GM23248 (cell line): ENCODE measurements around the gene ZNF385B. TPM values are rescaled to one million over a fixed set of nuclear protein-coding genes. Genes with fewer than 3 reads are reported as not detected.

Experiments
- DNase-seq: peaks from one replicate; pipeline ENCODE4 v3.0.0-alpha.2; 2015
- H2AFZ ChIP-seq: fragments of 200-600 bp; sonication (generic); 2 replicates; pipeline ENCODE4 v1.6.1; 2016; ENCODE audit warnings: antibody characterized with exemption
- H3F3A ChIP-seq: fragments of 200-600 bp; sonication (generic); 2 replicates; pipeline ENCODE4 v1.6.1; 2016; ENCODE audit warnings: mild to moderate bottlenecking, antibody characterized with exemption, mixed run types; ENCODE audit not compliant: insufficient read depth
- H3K27ac ChIP-seq: fragments of 200-600 bp; sonication (generic); 2 replicates; pipeline ENCODE4 v1.5.1; 2016; ENCODE audit warnings: mild to moderate bottlenecking
- H3K27me3 ChIP-seq: fragments of 200-600 bp; sonication (generic); replicated peaks from 2 replicates; pipeline ENCODE4 v1.6.1; 2016; ENCODE audit warnings: mild to moderate bottlenecking; ENCODE audit not compliant: insufficient read depth
- H3K36me3 ChIP-seq: fragments of 200-600 bp; sonication (generic); 2 replicates; pipeline ENCODE4 v1.6.1; 2016; ENCODE audit warnings: low read depth, mild to moderate bottlenecking
- H3K4me1 ChIP-seq: fragments of 200-600 bp; sonication (generic); 2 replicates; pipeline ENCODE4 v1.6.1; 2016; ENCODE audit warnings: mild to moderate bottlenecking; ENCODE audit not compliant: insufficient read depth
- H3K4me2 ChIP-seq: fragments of 200-600 bp; sonication (generic); one replicate; pipeline ENCODE4 v1.6.1; 2016; ENCODE audit warnings: mild to moderate bottlenecking; ENCODE audit not compliant: unreplicated experiment
- H3K4me3 ChIP-seq: fragments of 200-600 bp; sonication (generic); 2 replicates; pipeline ENCODE4 v1.5.1; 2016; ENCODE audit warnings: mild to moderate bottlenecking
- H3K79me2 ChIP-seq: fragments of 200-600 bp; sonication (generic); 2 replicates; pipeline ENCODE4 v1.6.1; 2016; ENCODE audit warnings: mild to moderate bottlenecking; ENCODE audit not compliant: insufficient read depth
- H3K9ac ChIP-seq: fragments of 200-600 bp; sonication (generic); 2 replicates; pipeline ENCODE4 v1.6.1; 2016; ENCODE audit warnings: mild to moderate bottlenecking
- H3K9me2 ChIP-seq: fragments of 200-600 bp; sonication (generic); 2 replicates; pipeline ENCODE4 v1.6.1; 2016; ENCODE audit warnings: mixed run types, mild to moderate bottlenecking, moderate library complexity; ENCODE audit not compliant: insufficient read depth
- H3K9me3 ChIP-seq: fragments of 200-600 bp; sonication (generic); one replicate; pipeline ENCODE4 v1.6.1; 2017; ENCODE audit warnings: low read depth
- H4K20me1 ChIP-seq: fragments of 200-600 bp; sonication (generic); 2 replicates; pipeline ENCODE4 v1.6.0; 2016; ENCODE audit not compliant: insufficient read depth
- EZH2 ChIP-seq: fragments of 200-600 bp; sonication (generic); IDR thresholded peaks from 2 replicates; pipeline ENCODE4 v1.6.1; 2018; ENCODE audit warnings: antibody characterized with exemption, mild to moderate bottlenecking; ENCODE audit not compliant: insufficient read depth, poor library complexity, severe bottlenecking
- EZH2phosphoT487 ChIP-seq: fragments of 200-600 bp; sonication (generic); IDR thresholded peaks from 2 replicates; pipeline ENCODE4 v1.6.1; 2018; ENCODE audit warnings: antibody characterized with exemption, moderate library complexity, mild to moderate bottlenecking, low read depth; ENCODE audit not compliant: insufficient read depth
- WGBS, 2 experiments: methylation state at CpG; one replicate each; pipeline ENCODE4 v1.1.6; 2015 to 2017; ENCODE audit warnings: low lambda C conversion rate in 2 of 2, low coverage in 1 of 2; ENCODE audit errors: missing lambda C conversion rate in 2 of 2; 5-methylcytosine and 5-hydroxymethylcytosine counted together
- in situ Hi-C: fragments of 300-500 bp; cut with MboI; formaldehyde crosslinking; loops from 2 replicates; pipeline ENCODE4 v1.15.0; 2020
- polyA plus RNA-seq: library from polyadenylated mRNA; unstranded; fragments of >200 nt; fragmentation: Nextera tagmentation; extraction: Ambion mirVana; gene quantifications from 2 replicates; pipeline ENCODE4 v1.2.1, GENCODE V29; 2016
- total RNA-seq: library from RNA; depleted of rRNA; stranded (reverse); fragments of >200 nt; shearing (Covaris generic); gene quantifications from 2 replicates; pipeline ENCODE4 v1.2.3, GENCODE V29; 2014

Gene ZNF385B
- total and polyA plus RNA-seq, 2 experiments from 2014 or later, result 0.30 TPM; not detected in 1

- Histone ChIP-seq H3K9me3 (no peaks in the 10 kb centered on the region), H3K9me2 (0 out of 2 replicates have a peak, but pooled peaks cover 7% of the 10 kb centered on the region), H3K4me1 (peaks cover 11% of the 10 kb centered on the region; the same call in 1 of the 2 replicates), H3K27me3 (no peaks in the 10 kb centered on the region), H3K79me2 (no peaks in the 10 kb centered on the region), H3K36me3 (no peaks in the 10 kb centered on the region), H3K4me3 (no peak overlapping the region), H3F3A (no peaks in the 10 kb centered on the region), H4K20me1 (no peaks in the 10 kb centered on the region), H3K9ac (no peak overlapping the region), H2AFZ (no peak overlapping the region), H3K4me2 (no peak overlapping the region), H3K27ac (no peak overlapping the region)
- in situ Hi-C loops, result no loop called here
- no peak for DNase-seq
- WGBS, 2 experiments, result 83 to 94% methylated on average over 1 of the region's 1 CpG
- TF ChIP-seq EZH2phosphoT487 (no peak), EZH2 (no peak)
These were observed 322.3 kb downstream of the ZNF385B start for GRCh38 chr2:179539124-179539511.

- peaks cover 11% of the 10 kb centered on the region; the same call in 1 of the 2 replicates for H3K4me1 ChIP-seq
- H3K36me3 ChIP-seq, result no peaks in the 10 kb centered on the region
- DNase-seq, result peak; percentile 23
- 19 to 24% methylated on average over 1 of the region's 1 CpG for WGBS, 2 experiments
- H3K79me2 ChIP-seq, result no peaks in the 10 kb centered on the region
- no peaks in the 10 kb centered on the region for H3K9me3 ChIP-seq
- in situ Hi-C loops, result no loop called here
- H3K27ac ChIP-seq, result no peak overlapping the region
- no peak overlapping the region for H3K4me3 ChIP-seq
- H4K20me1 ChIP-seq, result no peaks in the 10 kb centered on the region
- 0 out of 2 replicates have a peak, but pooled peaks cover 7% of the 10 kb centered on the region for H3K9me2 ChIP-seq
- H3F3A ChIP-seq, result no peaks in the 10 kb centered on the region
- no peak for TF ChIP-seq EZH2
- TF ChIP-seq EZH2phosphoT487, result no peak
- no peak overlapping the region for H3K9ac ChIP-seq
- no peak overlapping the region for H3K4me2 ChIP-seq
- H2AFZ ChIP-seq, result no peak overlapping the region
- no peaks in the 10 kb centered on the region for H3K27me3 ChIP-seq
These were observed 322.8 kb downstream of the ZNF385B start for GRCh38 chr2:179538406-179539123.

GRCh38 chr2:179536185-179536584 is 325.2 kb downstream of the ZNF385B start:
- Histone ChIP-seq H3K9ac (no peak overlapping the region), H3K4me3 (no peak overlapping the region), H3K9me2 (0 out of 2 replicates have a peak, but pooled peaks cover 7% of the 10 kb centered on the region), H4K20me1 (no peaks in the 10 kb centered on the region), H2AFZ (no peak overlapping the region), H3F3A (no peaks in the 10 kb centered on the region), H3K27ac (no peak overlapping the region), H3K36me3 (no peaks in the 10 kb centered on the region), H3K79me2 (no peaks in the 10 kb centered on the region), H3K27me3 (no peaks in the 10 kb centered on the region), H3K4me1 (peaks cover 11% of the 10 kb centered on the region; the same call in 1 of the 2 replicates), H3K4me2 (no peak overlapping the region), H3K9me3 (no peaks in the 10 kb centered on the region)
- in situ Hi-C loops, result no loop called here
- DNase-seq, result peak; percentile 25
- WGBS, 2 experiments, result 94 to 96% methylated on average over 1 of the region's 1 CpG
- TF ChIP-seq EZH2phosphoT487 (no peak), EZH2 (no peak)

GRCh38 chr2:179533875-179534274 is 327.5 kb downstream of the ZNF385B start:
- H3K27ac ChIP-seq, result no peak overlapping the region
- no peaks in the 10 kb centered on the region for H3K79me2 ChIP-seq
- no peaks in the 10 kb centered on the region for H3F3A ChIP-seq
- H3K9ac ChIP-seq, result no peak overlapping the region
- H4K20me1 ChIP-seq, result no peaks in the 10 kb centered on the region
- H3K27me3 ChIP-seq, result no peaks in the 10 kb centered on the region
- peaks cover 11% of the 10 kb centered on the region; the same call in 1 of the 2 replicates for H3K4me1 ChIP-seq
- H3K4me3 ChIP-seq, result no peak overlapping the region
- TF ChIP-seq EZH2phosphoT487, result no peak
- no peak for TF ChIP-seq EZH2
- no peak for DNase-seq
- no peaks in the 10 kb centered on the region for H3K36me3 ChIP-seq
- no peak overlapping the region for H3K4me2 ChIP-seq
- in situ Hi-C loops, result no loop called here
- 0 out of 2 replicates have a peak, but pooled peaks cover 7% of the 10 kb centered on the region for H3K9me2 ChIP-seq
- 100% methylated on average over 1 of the region's 1 CpG for WGBS, 2 experiments
- no peaks in the 10 kb centered on the region for H3K9me3 ChIP-seq
- no peak overlapping the region for H2AFZ ChIP-seq
